H9 (cell line): ENCODE results near the gene GALNT7. TPM values are rescaled to one million over a fixed set of nuclear protein-coding genes. Genes with fewer than 3 reads are reported as not detected.

Experiments used
- DNase-seq: peaks from one replicate; pipeline ENCODE4 v3.0.0-alpha.2; 2017
- H2AFZ ChIP-seq: one replicate; pipeline ENCODE4 v1.6.1; 2013; ENCODE audit warnings: mild to moderate bottlenecking, low read length, control low read depth, moderate library complexity
- H2AK5ac ChIP-seq: 2 replicates; pipeline ENCODE4 v1.6.1; 2013; ENCODE audit warnings: low read length, control low read depth, mixed read lengths; ENCODE audit not compliant: insufficient read length
- H2BK120ac ChIP-seq: one replicate; pipeline ENCODE4 v1.6.1; 2013; ENCODE audit warnings: low read depth, mild to moderate bottlenecking, low read length, control low read depth, inconsistent platforms; ENCODE audit not compliant: poor library complexity, severe bottlenecking
- H2BK12ac ChIP-seq: 2 replicates; pipeline ENCODE4 v1.6.1; 2013; ENCODE audit warnings: low read length, control low read depth, mixed read lengths, low read depth; ENCODE audit not compliant: insufficient read length
- H2BK15ac ChIP-seq: 2 replicates; pipeline ENCODE4 v1.6.1; 2013; ENCODE audit warnings: low read depth, low read length, control low read depth
- H2BK20ac ChIP-seq: one replicate; pipeline ENCODE4 v1.6.1; 2013; ENCODE audit warnings: low read depth, mild to moderate bottlenecking, low read length, control low read depth, inconsistent platforms; ENCODE audit not compliant: poor library complexity, severe bottlenecking
- H2BK5ac ChIP-seq: 2 replicates; pipeline ENCODE4 v1.6.1; 2013; ENCODE audit warnings: low read length, control low read depth, mixed read lengths; ENCODE audit not compliant: insufficient read length
- H3K14ac ChIP-seq: 2 replicates; pipeline ENCODE4 v1.6.1; 2013; ENCODE audit warnings: low read length, control low read depth; ENCODE audit not compliant: insufficient read depth
- H3K18ac ChIP-seq: 2 replicates; pipeline ENCODE4 v1.6.1; 2013; ENCODE audit warnings: low read depth, mild to moderate bottlenecking, mixed read lengths, low read length, control low read depth; ENCODE audit not compliant: insufficient read length
- H3K23ac ChIP-seq: 2 replicates; pipeline ENCODE4 v1.6.1; 2013; ENCODE audit warnings: low read length, control low read depth, mixed read lengths, low read depth; ENCODE audit not compliant: insufficient read length
- H3K23me2 ChIP-seq: 2 replicates; pipeline ENCODE4 v1.6.1; 2013; ENCODE audit warnings: low read depth, mild to moderate bottlenecking, mixed read lengths, low read length, control low read depth; ENCODE audit not compliant: insufficient read length, poor library complexity, severe bottlenecking
- H3K27ac ChIP-seq: 2 replicates; pipeline ENCODE4 v1.5.1; 2013; ENCODE audit warnings: low read length, control low read depth, mixed read lengths, low read depth; ENCODE audit not compliant: insufficient read length
- H3K27me3 ChIP-seq: 2 replicates; pipeline ENCODE4 v1.6.1; 2013; ENCODE audit warnings: low read length, control low read depth, inconsistent platforms; ENCODE audit not compliant: insufficient read depth
- H3K4ac ChIP-seq: 2 replicates; pipeline ENCODE4 v1.6.1; 2013; ENCODE audit warnings: low read depth, mild to moderate bottlenecking, control low read depth, inconsistent platforms, low read length, moderate library complexity
- H3K4me1 ChIP-seq: 2 replicates; pipeline ENCODE4 v1.6.1; 2013; ENCODE audit warnings: low read length, control low read depth, inconsistent platforms; ENCODE audit not compliant: insufficient read depth
- H3K4me2 ChIP-seq: 2 replicates; pipeline ENCODE4 v1.6.1; 2013; ENCODE audit warnings: low read length, control low read depth, mixed read lengths; ENCODE audit not compliant: insufficient read length, insufficient read depth
- H3K56ac ChIP-seq: 2 replicates; pipeline ENCODE4 v1.6.1; 2013; ENCODE audit warnings: low read depth, mild to moderate bottlenecking, mixed read lengths, low read length, control low read depth; ENCODE audit not compliant: insufficient read length
- H3K79me1 ChIP-seq: 2 replicates; pipeline ENCODE4 v1.6.1; 2013; ENCODE audit warnings: low read depth, mild to moderate bottlenecking, moderate library complexity, low read length, control low read depth, inconsistent platforms; ENCODE audit not compliant: insufficient read depth, poor library complexity, severe bottlenecking
- H3K79me2 ChIP-seq: 2 replicates; pipeline ENCODE4 v1.6.1; 2013; ENCODE audit warnings: low read length, control low read depth, inconsistent platforms; ENCODE audit not compliant: insufficient read depth
- H3K9ac ChIP-seq: 2 replicates; pipeline ENCODE4 v1.6.1; 2013; ENCODE audit warnings: low read length, control low read depth, mixed read lengths; ENCODE audit not compliant: insufficient read length; ENCODE audit errors: extremely low read depth
- H3K9me3 ChIP-seq: one replicate; pipeline ENCODE4 v1.6.1; 2013; ENCODE audit warnings: low read depth, low read length, inconsistent platforms; ENCODE audit not compliant: control insufficient read depth
- H3T11ph ChIP-seq: one replicate; pipeline ENCODE4 v1.6.1; 2013; ENCODE audit warnings: mild to moderate bottlenecking, low read length, control low read depth, inconsistent platforms
- H4K20me1 ChIP-seq: one replicate; pipeline ENCODE4 v1.6.1; 2013; ENCODE audit not compliant: control insufficient read depth, insufficient read length, insufficient read depth
- H4K5ac ChIP-seq: 2 replicates; pipeline ENCODE4 v1.6.1; 2013; ENCODE audit warnings: low read depth, mild to moderate bottlenecking, mixed read lengths, low read length, control low read depth; ENCODE audit not compliant: insufficient read length
- H4K8ac ChIP-seq: replicated peaks from 2 replicates; pipeline ENCODE4 v1.6.1; 2013; ENCODE audit warnings: low read length, control low read depth, mixed read lengths, low read depth; ENCODE audit not compliant: insufficient read length
- H4K91ac ChIP-seq: 2 replicates; pipeline ENCODE4 v1.6.1; 2013; ENCODE audit warnings: low read depth, mild to moderate bottlenecking, moderate library complexity, mixed read lengths, low read length, control low read depth; ENCODE audit not compliant: insufficient read length
- H3K27ac Mint-ChIP-seq, 3 experiments: 2 replicates in 2 of 3; 3 replicates in 1 of 3; pipeline ENCODE4 v1.8.0; 2020 to 2021; ENCODE audit warnings: mixed read lengths in 3 of 3, mild to moderate bottlenecking in 1 of 3, moderate library complexity in 1 of 3
- H3K27me3 Mint-ChIP-seq: 2 replicates; pipeline ENCODE4 v1.8.0; 2021; ENCODE audit warnings: low read depth, mild to moderate bottlenecking, moderate library complexity, mixed read lengths
- H3K36me3 Mint-ChIP-seq, 3 experiments: 2 replicates in 2 of 3; 3 replicates in 1 of 3; pipeline ENCODE4 v1.8.0; 2020 to 2021; ENCODE audit warnings: low read depth in 3 of 3, mixed read lengths in 3 of 3; ENCODE audit not compliant: insufficient read depth in 1 of 3
- H3K4me1 Mint-ChIP-seq, 2 experiments: 2 replicates each; pipeline ENCODE4 v1.8.0; 2020; ENCODE audit warnings: mixed read lengths in 2 of 2
- H3K4me3 Mint-ChIP-seq, 2 experiments: 2 replicates in 1 of 2; 3 replicates in 1 of 2; pipeline ENCODE4 v1.8.0; 2020 to 2021; ENCODE audit warnings: mild to moderate bottlenecking in 2 of 2, mixed read lengths in 2 of 2, moderate library complexity in 1 of 2
- H3K9me3 Mint-ChIP-seq, 2 experiments: 2 replicates in 1 of 2; 3 replicates in 1 of 2; pipeline ENCODE4 v1.8.0; 2020; ENCODE audit warnings: mild to moderate bottlenecking in 2 of 2, mixed read lengths in 2 of 2, moderate library complexity in 1 of 2
- CTCF ChIP-seq: fragments of 200-600 bp; sonication (generic); conservative IDR thresholded peaks from 3 replicates; pipeline ENCODE4 v1.8.0; 2021; ENCODE audit warnings: antibody characterized with exemption, mild to moderate bottlenecking
- WGBS: extraction: QIAGEN DNeasy Blood & Tissue Kit; methylation state at CpG from one replicate; pipeline ENCODE4 v1.1.7; 2013; ENCODE audit warnings: missing lambda C conversion rate, low lambda C conversion rate, mixed read lengths; ENCODE audit not compliant: insufficient read length; ENCODE audit errors: extremely low coverage; 5-methylcytosine and 5-hydroxymethylcytosine counted together
- total RNA-seq: library from RNA; stranded (reverse); gene quantifications from 2 replicates; pipeline ENCODE4 v1.2.1, GENCODE V29; 2021

The GALNT7 gene
- total RNA-seq, 1 experiment from 2014 or later: 57.3 TPM

- Histone ChIP-seq H3K9me3 (no peaks in the 10 kb centered on the region), H3K18ac (no peak overlapping the region), H3K23me2 (no peaks in the 10 kb centered on the region), H4K20me1 (no peaks in the 10 kb centered on the region), H2AFZ (no peak overlapping the region), H4K8ac (no peak overlapping the region), H4K91ac (no peak overlapping the region), H3K79me1 (peaks cover 3% of the 10 kb centered on the region), H3K23ac (no peak overlapping the region), H3K79me2 (peaks cover 37% of the 10 kb centered on the region), H3K27me3 (no peaks in the 10 kb centered on the region), H3K4me2 (no peak overlapping the region), H3K4me1 (peaks cover 5% of the 10 kb centered on the region; the same call in 1 of the 2 replicates), H3K27ac (no peak overlapping the region), H2BK12ac (no peak overlapping the region), H2AK5ac (no peak overlapping the region), H3K9ac (no peak overlapping the region), H4K5ac (no peak overlapping the region), H2BK5ac (no peak overlapping the region), H2BK20ac (no peak overlapping the region), H2BK15ac (no peak overlapping the region), H2BK120ac (no peak overlapping the region), H3K14ac (no peak overlapping the region), H3K4ac (no peak overlapping the region), H3K56ac (no peak overlapping the region), H3T11ph (no peak overlapping the region)
- peak; percentile 38 for TF ChIP-seq CTCF
- Mint-ChIP-seq H3K4me1 (peaks cover 52 to 56% of the 10 kb centered on the region in 2 experiments), H3K4me3 (no peak overlapping the region), H3K9me3 (no peaks in the 10 kb centered on the region), H3K27ac (peak overlapping the region in 2 of 3 experiments; percentile 42 to 66; a peak in 2 of 7 replicates), H3K27me3 (no peaks in the 10 kb centered on the region), H3K36me3 (peaks cover 0 to 6% (median 2%) of the 10 kb centered on the region in 3 experiments; a peak in 2 of 7 replicates)
- no peak for DNase-seq
- no CpG with 5 or more reads among the region's 3 CpGs for WGBS
Measured at GRCh38 chr4:173195109-173195508, 26.5 kb downstream of the GALNT7 start.
